Thymus (tissue), 11 donors: ENCODE measurements around the gene SPATA31C1. TPM values are rescaled to one million over a fixed set of nuclear protein-coding genes. Genes with fewer than 3 reads are reported as not detected.
A peak's percentile ranks its signal among the peaks of the same experiment; 100 is the strongest.

Experiments used
- DNase-seq, 9 donors: peaks; one replicate each; pipeline ENCODE4 v3.0.0-alpha.2; 2013; ENCODE audit warnings: low spot score in 9 of 9, low read depth in 6 of 9, missing footprints in 1 of 9
- H3K27ac ChIP-seq, 2 donors: one replicate each; pipeline ENCODE4 v1.5.1; 2013; ENCODE audit warnings: control low read depth in 1 of 2, low read depth in 1 of 2, low read length in 1 of 2, mild to moderate bottlenecking in 1 of 2, moderate library complexity in 1 of 2
- H3K27me3 ChIP-seq, 2 donors: one replicate each; pipeline ENCODE4 v1.5.1; 2013; ENCODE audit warnings: low read length in 1 of 2; ENCODE audit not compliant: control insufficient read depth in 2 of 2, insufficient read depth in 1 of 2
- H3K36me3 ChIP-seq, 2 donors: one replicate each; pipeline ENCODE4 v1.5.1; 2013; ENCODE audit warnings: low read length in 1 of 2, mild to moderate bottlenecking in 1 of 2, moderate library complexity in 1 of 2; ENCODE audit not compliant: control insufficient read depth in 2 of 2, insufficient read depth in 2 of 2
- H3K4me1 ChIP-seq, 2 donors: one replicate each; pipeline ENCODE4 v1.5.1; 2013; ENCODE audit warnings: low read length in 2 of 2; ENCODE audit not compliant: control insufficient read depth in 2 of 2, insufficient read depth in 2 of 2
- H3K4me3 ChIP-seq, 2 donors: one replicate each; pipeline ENCODE4 v1.5.1; 2013; ENCODE audit warnings: low read length in 2 of 2, control low read depth in 1 of 2, mild to moderate bottlenecking in 1 of 2
- H3K9me3 ChIP-seq, 2 donors: one replicate each; pipeline ENCODE4 v1.5.1; 2013; ENCODE audit warnings: low read length in 1 of 2, mild to moderate bottlenecking in 1 of 2; ENCODE audit not compliant: control insufficient read depth in 2 of 2, insufficient read depth in 1 of 2
- WGBS: extraction: QIAGEN DNeasy Blood & Tissue Kit; methylation state at CpG from one replicate; pipeline ENCODE4 v1.1.7; 2013; 5-methylcytosine and 5-hydroxymethylcytosine counted together
- polyA plus RNA-seq: library from polyadenylated mRNA; stranded (reverse); fragments of 200-250 nt; gene quantifications from one replicate; pipeline ENCODE4 v1.2.3, GENCODE V29; 2013
- total RNA-seq: library from RNA; stranded (reverse); fragments of 120-200 nt; gene quantifications from one replicate; pipeline ENCODE4 v1.2.4, GENCODE V29; 2013
- donor health status: healthy.

Gene SPATA31C1
- total and polyA plus RNA-seq, 2 donors, result not detected

DNA sequence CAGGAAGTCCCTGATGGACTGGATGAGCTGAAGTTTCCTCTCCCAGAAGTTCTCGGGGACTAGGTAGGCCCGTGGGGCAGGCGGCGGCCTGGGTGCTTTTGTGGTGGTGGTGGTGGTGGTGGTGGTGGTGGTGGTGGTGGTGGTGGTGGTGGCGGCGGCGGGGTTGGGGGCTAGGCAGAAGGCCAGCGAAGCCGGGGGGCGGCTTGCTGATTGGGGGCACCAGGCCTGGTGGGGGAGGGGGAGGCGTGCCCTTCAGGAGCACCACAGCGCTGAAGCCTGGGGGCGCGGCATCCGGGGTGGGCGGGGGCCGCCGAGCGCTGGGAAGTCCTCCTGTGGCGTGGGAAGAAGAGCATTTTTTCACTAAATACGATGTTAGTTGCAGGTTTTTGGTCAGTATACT, 26.9 kb downstream of the SPATA31C1 start:
- no peak overlapping the region for H3K27ac ChIP-seq
- 55% methylated on average over 21 of the region's 21 CpGs for WGBS

DNA sequence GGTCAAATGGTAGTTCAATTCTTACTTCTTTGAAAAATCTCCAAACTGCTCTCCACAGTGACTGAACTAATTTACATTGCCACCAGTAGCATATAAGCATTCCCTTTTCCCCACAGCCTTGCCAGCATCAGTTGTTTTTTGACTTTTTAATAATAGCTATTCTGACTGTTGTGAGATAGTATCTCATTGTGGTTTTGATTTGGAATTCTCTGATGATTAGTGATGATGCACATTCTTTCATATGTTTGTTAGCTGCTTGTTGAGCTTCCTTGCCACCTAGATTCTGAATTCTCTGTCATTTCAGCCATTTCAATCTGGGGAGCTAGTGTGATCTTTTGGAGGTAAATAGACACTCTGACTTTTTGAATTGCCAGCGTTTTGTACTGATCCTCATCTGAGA, 32.5 kb downstream of the SPATA31C1 start:
- Histone ChIP-seq H3K4me1 (no peaks in the 10 kb centered on the region), H3K4me3 (no peak overlapping the region), H3K9me3 (peaks cover 0 to 7% of the 10 kb centered on the region in 2 donors), H3K27ac (no peak overlapping the region), H3K36me3 (no peaks in the 10 kb centered on the region), H3K27me3 (no peaks in the 10 kb centered on the region)
- no peak for DNase-seq
- 97% methylated on average over 1 of the region's 1 CpG for WGBS

More for the DNA sequence above, 26.9 kb downstream of the SPATA31C1 start:
- Histone ChIP-seq H3K4me3 (no peak overlapping the region), H3K9me3 (no peaks in the 10 kb centered on the region), H3K27me3 (no peaks in the 10 kb centered on the region), H3K36me3 (no peaks in the 10 kb centered on the region), H3K4me1 (no peaks in the 10 kb centered on the region)
- no peak for DNase-seq

DNA sequence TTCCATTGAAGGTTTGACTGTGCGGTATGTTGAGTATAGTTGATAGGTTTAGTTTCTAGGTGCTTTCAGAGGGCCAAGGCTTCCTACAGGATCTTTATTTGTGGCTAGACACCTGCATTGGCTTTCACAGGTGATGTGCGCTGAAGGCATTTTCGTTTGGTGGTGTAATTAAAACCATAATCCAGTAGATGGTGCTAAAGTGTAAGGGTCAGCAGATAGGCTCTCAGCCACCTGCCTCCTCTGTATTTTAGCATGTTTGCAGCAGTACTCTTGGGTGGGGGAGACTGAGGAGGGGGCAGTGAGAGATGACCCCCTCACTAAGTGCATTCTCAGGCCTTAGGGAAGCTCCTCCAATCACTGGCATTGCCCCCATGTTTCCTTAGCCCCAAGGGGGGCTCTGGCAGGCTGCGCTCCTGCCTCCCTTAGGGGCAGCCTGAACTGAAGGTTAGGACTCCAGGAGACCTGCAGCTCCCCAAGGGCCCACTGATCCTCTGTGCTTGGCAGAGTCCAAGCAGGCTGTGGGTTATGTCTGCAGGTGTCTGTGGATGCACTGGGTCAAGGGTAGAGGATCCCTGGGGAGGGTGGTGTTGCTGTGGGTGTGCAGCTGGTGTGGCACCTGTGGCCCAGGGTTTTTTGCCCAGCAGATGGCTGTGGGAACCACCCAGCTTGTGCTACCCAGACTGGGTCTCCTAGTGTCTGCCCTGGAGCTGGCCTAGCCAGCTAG, 33.2 kb downstream of the SPATA31C1 start:
- Histone ChIP-seq H3K27ac (no peak overlapping the region), H3K4me1 (no peaks in the 10 kb centered on the region), H3K9me3 (peaks cover 0 to 7% of the 10 kb centered on the region in 2 donors), H3K4me3 (no peak overlapping the region), H3K27me3 (no peaks in the 10 kb centered on the region), H3K36me3 (no peaks in the 10 kb centered on the region)
- peak in 3 of 9 donors; percentile 11 to 34 (median 21) for DNase-seq
- 81% methylated on average over 4 of the region's 4 CpGs for WGBS

DNA sequence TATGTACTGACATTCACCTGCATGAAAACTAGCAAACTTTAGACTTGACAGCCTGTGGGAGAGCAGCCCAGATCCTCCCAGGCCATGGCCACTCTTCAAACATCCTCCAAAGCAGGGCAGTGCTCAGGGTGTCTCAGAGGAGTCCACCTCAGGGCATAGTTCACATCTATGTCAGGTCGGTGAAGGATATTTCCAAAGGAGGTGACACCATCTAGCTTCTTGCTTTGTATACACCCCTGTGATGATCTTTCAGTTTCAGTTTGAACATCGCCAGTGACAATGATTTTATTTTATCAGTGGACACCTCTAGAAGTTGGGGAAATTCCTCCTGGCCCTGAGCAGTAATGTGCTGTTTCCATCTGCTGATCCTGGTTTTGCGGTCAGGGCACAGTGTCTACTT, 36.5 kb downstream of the SPATA31C1 start:
- Histone ChIP-seq H3K27ac (no peak overlapping the region), H3K9me3 (peaks cover 0 to 7% of the 10 kb centered on the region in 2 donors), H3K4me1 (no peaks in the 10 kb centered on the region), H3K27me3 (peaks cover 0 to 2% of the 10 kb centered on the region in 2 donors), H3K4me3 (no peak overlapping the region), H3K36me3 (no peaks in the 10 kb centered on the region)
- 91% methylated on average over 3 of the region's 3 CpGs for WGBS
- no peak for DNase-seq

DNA sequence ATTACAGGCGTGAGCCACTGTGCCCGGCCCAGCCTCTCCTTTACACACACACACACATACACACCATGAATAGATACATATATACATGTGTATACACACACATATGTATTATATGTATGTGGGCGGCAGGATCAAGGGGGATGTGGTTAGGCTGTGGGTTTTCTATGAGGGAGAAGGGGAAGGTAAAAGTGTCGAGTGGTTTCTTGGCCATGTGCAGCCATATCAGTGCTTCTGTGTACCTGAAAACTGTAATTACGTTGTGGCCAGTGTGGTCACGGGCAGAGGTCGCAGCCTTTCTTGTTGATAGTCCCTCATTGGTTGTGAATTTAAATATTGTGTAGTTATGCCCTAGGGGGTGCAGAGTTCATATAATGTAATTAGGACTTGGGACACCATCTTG, 40.1 kb downstream of the SPATA31C1 start:
- Histone ChIP-seq H3K9me3 (no peaks in the 10 kb centered on the region), H3K27me3 (peaks cover 0 to 2% of the 10 kb centered on the region in 2 donors), H3K4me3 (no peak overlapping the region), H3K36me3 (no peaks in the 10 kb centered on the region), H3K27ac (no peak overlapping the region), H3K4me1 (no peaks in the 10 kb centered on the region)
- DNase-seq, result no peak
- 32% methylated on average over 7 of the region's 7 CpGs for WGBS

DNA sequence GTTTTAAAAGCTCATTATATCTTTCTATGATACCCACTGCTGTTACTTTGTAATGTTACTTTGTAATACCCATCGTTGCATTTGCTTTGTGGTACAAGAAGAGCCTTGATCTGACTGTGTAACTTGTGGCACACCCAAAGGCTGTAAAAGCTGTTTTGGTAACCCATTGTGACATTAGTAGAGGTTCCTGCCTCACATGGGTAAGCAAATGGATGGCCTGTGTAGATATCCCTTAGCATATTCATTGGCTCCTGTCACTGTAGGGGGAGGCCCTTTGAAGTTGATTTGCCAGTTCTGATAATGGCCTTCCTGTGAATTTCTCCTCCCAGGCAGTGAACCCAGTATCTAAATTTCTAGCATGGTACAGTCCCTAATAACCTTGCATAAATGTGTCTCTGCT, 40.8 kb downstream of the SPATA31C1 start:
- Histone ChIP-seq H3K4me3 (no peak overlapping the region), H3K4me1 (no peaks in the 10 kb centered on the region), H3K27me3 (peaks cover 0 to 2% of the 10 kb centered on the region in 2 donors), H3K36me3 (no peaks in the 10 kb centered on the region), H3K9me3 (no peaks in the 10 kb centered on the region), H3K27ac (no peak overlapping the region)
- 93% methylated on average over 1 of the region's 1 CpG for WGBS
- no peak for DNase-seq

DNA sequence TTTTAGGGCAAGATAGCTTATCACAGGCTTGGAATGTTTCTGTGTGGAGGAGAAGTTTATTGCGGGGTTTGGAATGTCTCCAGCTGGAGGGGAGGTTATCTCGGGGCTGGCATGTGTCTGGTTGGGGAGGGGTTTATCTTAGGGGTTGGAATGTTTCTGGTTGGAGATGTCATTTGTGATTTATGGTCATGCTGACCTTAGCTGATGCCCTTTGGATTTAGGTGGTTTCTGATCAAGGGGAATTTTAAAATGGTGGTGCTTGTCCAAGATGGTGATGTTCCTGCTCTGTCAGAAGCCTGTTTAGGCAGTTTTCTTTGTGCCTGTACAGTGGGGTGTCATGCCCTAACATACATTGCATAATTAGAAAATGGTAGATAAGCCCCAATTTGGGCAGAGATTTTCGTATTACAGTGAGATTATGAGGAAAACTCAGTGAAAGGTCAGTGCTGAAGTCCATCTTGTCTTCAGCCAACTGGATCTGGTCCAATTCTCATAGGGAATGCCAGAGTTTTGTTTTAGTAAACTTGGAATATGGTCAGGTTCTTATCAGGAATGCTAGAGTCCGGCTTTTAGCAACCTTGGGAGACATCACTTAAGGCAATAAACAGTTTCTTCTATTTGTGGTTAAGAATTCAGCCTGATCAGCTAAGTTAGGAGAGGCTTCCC, 42.3 kb downstream of the SPATA31C1 start:
- 89% methylated on average over 4 of the region's 4 CpGs for WGBS
- H3K27ac ChIP-seq, result no peak overlapping the region
- DNase-seq, result no peak

DNA sequence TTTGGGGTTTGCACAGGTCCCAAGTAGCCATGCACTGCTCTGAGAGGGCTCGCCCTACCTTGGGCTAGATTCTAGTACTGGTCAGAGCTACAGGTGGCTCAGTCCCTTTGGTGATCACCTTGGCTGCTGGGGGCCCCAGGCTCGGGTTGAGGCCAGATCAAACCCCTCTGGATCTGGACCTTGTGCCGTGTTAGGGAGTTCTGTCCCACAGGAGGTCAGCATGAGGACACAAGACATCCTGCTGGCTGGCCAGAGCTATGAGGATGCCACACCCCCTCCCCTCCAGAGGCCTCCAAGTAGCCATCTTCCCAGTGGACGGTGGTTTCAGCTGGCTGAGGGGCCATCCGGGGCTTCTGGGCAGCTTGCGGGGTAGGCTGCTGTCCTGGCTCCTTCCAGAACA, 46.0 kb downstream of the SPATA31C1 start:
- DNase-seq, result no peak
- Histone ChIP-seq H3K27me3 (no peaks in the 10 kb centered on the region), H3K27ac (no peak overlapping the region), H3K9me3 (no peaks in the 10 kb centered on the region), H3K4me1 (no peaks in the 10 kb centered on the region), H3K4me3 (no peak overlapping the region), H3K36me3 (peaks cover 4 to 6% of the 10 kb centered on the region in 2 donors)
- WGBS, result 92% methylated on average over 6 of the region's 6 CpGs

More for the DNA sequence above, 42.3 kb downstream of the SPATA31C1 start:
- no peak overlapping the region for H3K4me3 ChIP-seq
- no peaks in the 10 kb centered on the region for H3K36me3 ChIP-seq
- H3K4me1 ChIP-seq, result no peaks in the 10 kb centered on the region
- H3K9me3 ChIP-seq, result no peaks in the 10 kb centered on the region
- H3K27me3 ChIP-seq, result peaks cover 0 to 2% of the 10 kb centered on the region in 2 donors

DNA sequence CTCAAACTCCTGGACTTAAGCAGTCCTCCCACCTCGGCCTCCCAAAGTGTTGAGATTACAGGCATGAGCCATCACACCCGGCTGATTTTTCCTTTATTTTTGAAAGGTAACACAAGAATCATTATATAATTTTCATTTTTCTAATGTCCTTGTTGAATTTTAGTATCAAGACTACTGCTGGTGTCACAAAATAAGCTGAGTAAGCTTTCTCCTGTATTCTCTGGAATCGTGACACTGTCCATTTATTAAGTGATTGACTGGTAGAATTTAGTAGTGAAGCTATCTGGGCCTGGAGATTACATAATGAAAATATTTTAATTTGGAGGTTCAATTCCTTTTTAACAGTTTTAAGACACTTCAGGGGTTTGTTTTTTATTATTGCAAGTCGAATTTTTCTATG, 47.1 kb downstream of the SPATA31C1 start:
- H3K27me3 ChIP-seq, result no peaks in the 10 kb centered on the region
- WGBS, result 83% methylated on average over 4 of the region's 4 CpGs
- H3K4me3 ChIP-seq, result no peak overlapping the region
- H3K27ac ChIP-seq, result no peak overlapping the region
- H3K9me3 ChIP-seq, result no peaks in the 10 kb centered on the region
- no peak for DNase-seq
- no peaks in the 10 kb centered on the region for H3K4me1 ChIP-seq
- peaks cover 4 to 9% of the 10 kb centered on the region in 2 donors for H3K36me3 ChIP-seq
